Parathyroid adenoma (tissue), 2 donors: ENCODE results near the gene KIF26B.

Source experiments
- H2AFZ ChIP-seq: fragments of 300-600 bp; sonication (generic); one replicate; pipeline ENCODE4 v1.7.0; 2017; ENCODE audit warnings: antibody characterized with exemption, mild to moderate bottlenecking
- H3K27ac ChIP-seq: fragments of 300-600 bp; sonication (generic); one replicate; pipeline ENCODE4 v1.7.0; 2017
- H3K27me3 ChIP-seq: fragments of 300-600 bp; sonication (generic); one replicate; pipeline ENCODE4 v1.7.0; 2017; ENCODE audit warnings: low read length; ENCODE audit not compliant: control insufficient read depth, insufficient read depth
- H3K36me3 ChIP-seq: fragments of 300-600 bp; sonication (generic); one replicate; pipeline ENCODE4 v1.7.0; 2017; ENCODE audit warnings: low read length; ENCODE audit not compliant: control insufficient read depth, insufficient read depth
- H3K4me1 ChIP-seq: fragments of 300-600 bp; sonication (generic); one replicate; pipeline ENCODE4 v1.7.0; 2017; ENCODE audit warnings: control low read depth
- H3K4me2 ChIP-seq: fragments of 300-600 bp; sonication (generic); one replicate; pipeline ENCODE4 v1.7.0; 2017; ENCODE audit warnings: low read length
- H3K4me3 ChIP-seq: fragments of 300-600 bp; sonication (generic); one replicate; pipeline ENCODE4 v1.7.0; 2017; ENCODE audit warnings: low read depth, low read length
- H3K79me2 ChIP-seq: fragments of 300-600 bp; sonication (generic); one replicate; pipeline ENCODE4 v1.7.0; 2017; ENCODE audit warnings: control low read depth
- H3K9ac ChIP-seq: fragments of 300-600 bp; sonication (generic); one replicate; pipeline ENCODE4 v1.7.0; 2017; ENCODE audit warnings: mild to moderate bottlenecking
- H3K9me3 ChIP-seq: fragments of 300-600 bp; sonication (generic); one replicate; pipeline ENCODE4 v1.7.0; 2017; ENCODE audit warnings: low read length; ENCODE audit not compliant: control insufficient read depth
- TF ChIP-seq, protein P1 (sequence below): fragments of 300-600 bp; sonication (generic); IDR thresholded peaks from one replicate; pipeline ENCODE4 v1.7.0; 2017; ENCODE audit warnings: antibody characterized with exemption, mild to moderate bottlenecking
- donor health status: primary hyperparathyroidism.

KIF26B gene

DNA sequence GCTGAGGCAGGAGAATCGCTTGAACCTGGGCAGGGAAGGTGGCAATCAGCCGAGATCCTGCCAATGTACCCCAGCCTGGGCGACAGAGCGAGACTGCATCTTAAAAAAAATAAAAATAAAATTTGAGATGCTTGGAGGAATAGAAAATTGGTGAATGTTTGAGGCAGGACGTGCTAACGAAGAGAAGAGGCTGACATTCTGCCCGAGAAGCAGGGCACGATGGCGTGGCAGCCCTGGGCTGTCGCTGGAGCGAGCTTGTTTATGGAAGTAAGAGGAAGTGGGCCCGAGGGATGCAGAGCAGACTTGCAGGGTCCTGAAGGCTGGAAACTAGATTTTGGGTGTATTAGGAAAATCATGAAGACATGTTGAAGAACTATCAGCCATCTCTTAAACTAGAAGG, 92.6 kb downstream of the KIF26B start:
- Histone ChIP-seq H3K36me3 (no peaks in the 10 kb centered on the region), H3K9me3 (no peaks in the 10 kb centered on the region), H3K4me2 (no peak overlapping the region), H3K79me2 (no peaks in the 10 kb centered on the region), H3K4me1 (no peaks in the 10 kb centered on the region), H3K4me3 (no peak overlapping the region), H3K27me3 (no peaks in the 10 kb centered on the region), H2AFZ (no peak overlapping the region), H3K9ac (no peak overlapping the region), H3K27ac (no peak overlapping the region)
- TF ChIP-seq, protein P1, sequence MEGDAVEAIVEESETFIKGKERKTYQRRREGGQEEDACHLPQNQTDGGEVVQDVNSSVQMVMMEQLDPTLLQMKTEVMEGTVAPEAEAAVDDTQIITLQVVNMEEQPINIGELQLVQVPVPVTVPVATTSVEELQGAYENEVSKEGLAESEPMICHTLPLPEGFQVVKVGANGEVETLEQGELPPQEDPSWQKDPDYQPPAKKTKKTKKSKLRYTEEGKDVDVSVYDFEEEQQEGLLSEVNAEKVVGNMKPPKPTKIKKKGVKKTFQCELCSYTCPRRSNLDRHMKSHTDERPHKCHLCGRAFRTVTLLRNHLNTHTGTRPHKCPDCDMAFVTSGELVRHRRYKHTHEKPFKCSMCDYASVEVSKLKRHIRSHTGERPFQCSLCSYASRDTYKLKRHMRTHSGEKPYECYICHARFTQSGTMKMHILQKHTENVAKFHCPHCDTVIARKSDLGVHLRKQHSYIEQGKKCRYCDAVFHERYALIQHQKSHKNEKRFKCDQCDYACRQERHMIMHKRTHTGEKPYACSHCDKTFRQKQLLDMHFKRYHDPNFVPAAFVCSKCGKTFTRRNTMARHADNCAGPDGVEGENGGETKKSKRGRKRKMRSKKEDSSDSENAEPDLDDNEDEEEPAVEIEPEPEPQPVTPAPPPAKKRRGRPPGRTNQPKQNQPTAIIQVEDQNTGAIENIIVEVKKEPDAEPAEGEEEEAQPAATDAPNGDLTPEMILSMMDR, result no peak

DNA sequence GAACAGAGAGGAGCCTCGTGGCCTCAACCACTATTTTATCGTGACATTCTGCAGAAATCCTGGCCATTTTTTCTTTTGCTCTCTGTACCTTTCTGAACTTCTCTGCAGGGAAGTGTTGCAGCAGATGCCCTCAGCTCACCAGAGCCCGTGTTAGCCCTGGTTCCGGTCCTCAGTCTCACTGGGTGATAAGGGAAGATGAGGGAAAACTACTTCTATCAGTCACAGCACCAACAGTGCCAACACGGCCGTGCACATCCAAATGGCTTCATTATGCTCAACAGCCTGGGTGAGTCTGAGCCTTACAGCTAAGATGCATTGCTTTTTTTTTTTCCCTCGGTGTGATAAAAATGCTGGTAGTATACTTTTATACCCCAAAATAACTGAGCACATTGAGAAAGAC, 93.0 kb downstream of the KIF26B start:
- H3K4me2 ChIP-seq, result no peak overlapping the region
- no peaks in the 10 kb centered on the region for H3K79me2 ChIP-seq
- no peaks in the 10 kb centered on the region for H3K36me3 ChIP-seq
- H3K4me3 ChIP-seq, result no peak overlapping the region
- no peak overlapping the region for H3K27ac ChIP-seq
- H2AFZ ChIP-seq, result no peak overlapping the region
- TF ChIP-seq, protein P1, result no peak
- H3K4me1 ChIP-seq, result no peaks in the 10 kb centered on the region
- H3K9me3 ChIP-seq, result no peaks in the 10 kb centered on the region
- no peak overlapping the region for H3K9ac ChIP-seq
- no peaks in the 10 kb centered on the region for H3K27me3 ChIP-seq

DNA sequence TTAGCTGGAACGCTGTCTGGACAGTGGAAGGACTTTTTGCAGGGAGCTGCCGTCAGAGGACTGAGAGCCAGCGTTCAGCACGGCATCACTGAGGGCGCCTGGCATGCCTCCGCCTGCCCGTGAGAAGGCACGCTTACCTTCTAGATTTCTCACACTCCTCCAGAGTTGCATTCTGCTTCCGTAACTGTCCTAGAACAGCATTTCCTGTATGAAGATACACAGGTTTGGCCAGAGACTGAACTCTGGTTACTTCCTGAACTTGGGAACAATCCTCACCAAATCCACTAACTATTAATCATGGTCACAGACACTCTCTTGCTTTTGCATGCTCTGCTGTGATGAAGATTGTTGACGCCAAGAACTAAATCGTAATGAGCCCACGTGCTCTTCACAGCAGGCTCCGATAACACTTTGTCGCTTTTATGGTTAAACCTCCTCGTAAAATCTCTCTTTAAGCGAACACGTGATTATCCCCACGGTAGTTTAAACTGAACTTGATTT, 93.5 kb downstream of the KIF26B start:
- Histone ChIP-seq H3K36me3 (no peaks in the 10 kb centered on the region), H3K9me3 (no peaks in the 10 kb centered on the region), H3K27me3 (no peaks in the 10 kb centered on the region)

DNA sequence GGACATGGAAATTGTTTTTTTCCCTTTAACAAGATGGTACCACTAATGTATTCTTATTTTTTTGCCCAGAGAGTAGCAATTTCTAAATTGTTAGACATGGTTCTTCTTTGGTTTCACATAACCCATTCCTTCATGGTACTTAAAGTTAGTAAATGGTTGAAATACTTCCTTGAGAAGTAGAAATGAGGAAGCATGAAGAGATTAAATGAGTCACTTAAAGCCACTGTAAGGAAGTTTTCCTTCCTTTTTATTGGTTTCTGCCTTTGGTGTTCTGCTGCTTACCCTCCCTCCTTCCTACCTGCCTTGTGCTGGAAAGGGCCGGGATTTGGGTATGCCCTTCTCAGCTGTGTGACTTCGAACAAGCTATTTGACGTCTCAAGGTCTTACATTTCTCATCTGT, 101.0 kb downstream of the KIF26B start:
- Histone ChIP-seq H3K4me1 (no peaks in the 10 kb centered on the region), H3K27me3 (no peaks in the 10 kb centered on the region), H3K4me3 (no peak overlapping the region), H3K4me2 (no peak overlapping the region), H3K79me2 (no peaks in the 10 kb centered on the region), H3K9ac (no peak overlapping the region), H3K27ac (no peak overlapping the region), H2AFZ (no peak overlapping the region), H3K9me3 (no peaks in the 10 kb centered on the region), H3K36me3 (no peaks in the 10 kb centered on the region)
- TF ChIP-seq, protein P1, result no peak

More for the DNA sequence above, 93.5 kb downstream of the KIF26B start:
- Histone ChIP-seq H3K4me1 (no peaks in the 10 kb centered on the region), H3K79me2 (no peaks in the 10 kb centered on the region), H2AFZ (no peak overlapping the region), H3K4me2 (no peak overlapping the region), H3K4me3 (no peak overlapping the region), H3K9ac (no peak overlapping the region), H3K27ac (no peak overlapping the region)
- TF ChIP-seq, protein P1, result no peak

DNA sequence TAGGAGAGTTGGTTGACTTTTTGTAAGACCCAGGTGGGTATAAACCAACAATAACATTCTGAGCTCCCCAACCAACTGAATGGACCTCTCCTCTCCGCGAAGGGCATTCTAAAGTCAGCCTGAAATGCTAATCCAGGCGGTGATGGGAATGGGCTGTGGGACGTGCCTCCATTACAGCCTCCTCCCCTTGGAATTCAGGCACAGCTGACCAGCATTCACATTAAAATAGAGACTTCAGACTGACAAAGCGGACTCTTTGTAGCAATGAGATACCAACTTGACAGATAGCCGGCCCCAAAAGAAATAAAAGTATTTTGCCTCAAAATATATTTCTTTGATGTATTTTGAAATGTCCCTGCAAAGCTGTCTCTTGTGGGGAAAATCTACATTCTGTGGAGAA, 101.7 kb downstream of the KIF26B start:
- no peak overlapping the region for H3K4me3 ChIP-seq
- no peak overlapping the region for H3K27ac ChIP-seq
- no peaks in the 10 kb centered on the region for H3K9me3 ChIP-seq
- no peaks in the 10 kb centered on the region for H3K27me3 ChIP-seq
- no peaks in the 10 kb centered on the region for H3K79me2 ChIP-seq
- H3K36me3 ChIP-seq, result no peaks in the 10 kb centered on the region
- TF ChIP-seq, protein P1, result no peak
- H3K9ac ChIP-seq, result no peak overlapping the region
- no peak overlapping the region for H2AFZ ChIP-seq
- no peaks in the 10 kb centered on the region for H3K4me1 ChIP-seq
- no peak overlapping the region for H3K4me2 ChIP-seq
